Tibial nerve (tissue), 4 donors: Measurements from ENCODE around the gene RFX5. TPM values are rescaled to one million over a fixed set of nuclear protein-coding genes. Genes with fewer than 3 reads are reported as not detected.
A peak's percentile ranks its signal among the peaks of the same experiment; 100 is the strongest.

Experiments
- DNase-seq, 2 donors: peaks; one replicate each; pipeline ENCODE4 v3.0.0-alpha.2; 2019; ENCODE audit warnings: low spot score in 2 of 2
- H3K27ac ChIP-seq, 4 donors: fragments of 200-600 bp; sonication (generic) in 3 of 4; one replicate each; pipeline ENCODE4 v1.5.1; 2017 to 2019; ENCODE audit warnings: mild to moderate bottlenecking in 1 of 4
- H3K27me3 ChIP-seq, 2 donors: fragments of 200-600 bp; sonication (generic) in 1 of 2; one replicate each; pipeline versions ENCODE4 v1.5.1 to v1.6.0; 2017 to 2019
- H3K36me3 ChIP-seq, 3 donors: fragments of 200-600 bp; sonication (generic); one replicate each; pipeline ENCODE4 v1.5.1; 2018 to 2019
- H3K4me1 ChIP-seq, 4 donors: fragments of 200-600 bp; sonication (generic) in 3 of 4; one replicate each; pipeline ENCODE4 v1.5.1; 2017 to 2019
- H3K4me3 ChIP-seq, 4 donors: fragments of 200-600 bp; sonication (generic) in 3 of 4; one replicate each; pipeline ENCODE4 v1.5.1; 2017 to 2019; ENCODE audit warnings: mild to moderate bottlenecking in 1 of 4, moderate library complexity in 1 of 4
- H3K9me3 ChIP-seq, 4 donors: fragments of 200-600 bp; sonication (generic) in 3 of 4; one replicate each; pipeline ENCODE4 v1.5.1; 2017 to 2019
- EP300 ChIP-seq, 2 donors: sonication (generic); formaldehyde crosslinking; IDR thresholded peaks; one replicate each; pipeline ENCODE4 v1.6.1; 2017; ENCODE audit warnings: antibody characterized with exemption in 2 of 2, mild to moderate bottlenecking in 1 of 2
- POLR2A ChIP-seq, 2 donors: fragments of 450-650 bp; IDR thresholded peaks; one replicate each; pipeline ENCODE4 v1.6.1; 2017; ENCODE audit warnings: antibody characterized with exemption in 2 of 2, mild to moderate bottlenecking in 2 of 2, moderate library complexity in 2 of 2
- WGBS, 2 donors: methylation state at CpG; one replicate each; pipeline ENCODE4 v1.1.5; 2018; 5-methylcytosine and 5-hydroxymethylcytosine counted together
- small RNA-seq: library from RNA; depleted of rRNA; stranded (forward); fragments of <200 nt; gene quantifications from one replicate; pipeline ENCODE3, GENCODE V24; 2016
- total RNA-seq, 4 donors: library from RNA; depleted of rRNA; stranded (reverse); fragments of >200 nt; gene quantifications; one replicate each; pipeline ENCODE4 v1.1.0, GENCODE V29; 2016
- TF ChIP-seq, protein P1 (sequence below), 5 experiments: fragments of 200-600 bp in 3 of 5; fragments of 450-650 bp in 2 of 5; sonication (generic) in 3 of 5; IDR thresholded peaks; one replicate each; pipeline ENCODE4 v1.5.1; 2016 to 2019; ENCODE audit warnings: antibody characterized with exemption in 5 of 5, mild to moderate bottlenecking in 3 of 5, moderate library complexity in 2 of 5

RFX5 gene
- total RNA-seq, 4 donors from 2014 or later: 17.7 to 45.0 (median 32.8) TPM

- WGBS, 2 donors: 77 to 86% methylated on average over 6 of the region's 6 CpGs
- TF ChIP-seq, protein P1, sequence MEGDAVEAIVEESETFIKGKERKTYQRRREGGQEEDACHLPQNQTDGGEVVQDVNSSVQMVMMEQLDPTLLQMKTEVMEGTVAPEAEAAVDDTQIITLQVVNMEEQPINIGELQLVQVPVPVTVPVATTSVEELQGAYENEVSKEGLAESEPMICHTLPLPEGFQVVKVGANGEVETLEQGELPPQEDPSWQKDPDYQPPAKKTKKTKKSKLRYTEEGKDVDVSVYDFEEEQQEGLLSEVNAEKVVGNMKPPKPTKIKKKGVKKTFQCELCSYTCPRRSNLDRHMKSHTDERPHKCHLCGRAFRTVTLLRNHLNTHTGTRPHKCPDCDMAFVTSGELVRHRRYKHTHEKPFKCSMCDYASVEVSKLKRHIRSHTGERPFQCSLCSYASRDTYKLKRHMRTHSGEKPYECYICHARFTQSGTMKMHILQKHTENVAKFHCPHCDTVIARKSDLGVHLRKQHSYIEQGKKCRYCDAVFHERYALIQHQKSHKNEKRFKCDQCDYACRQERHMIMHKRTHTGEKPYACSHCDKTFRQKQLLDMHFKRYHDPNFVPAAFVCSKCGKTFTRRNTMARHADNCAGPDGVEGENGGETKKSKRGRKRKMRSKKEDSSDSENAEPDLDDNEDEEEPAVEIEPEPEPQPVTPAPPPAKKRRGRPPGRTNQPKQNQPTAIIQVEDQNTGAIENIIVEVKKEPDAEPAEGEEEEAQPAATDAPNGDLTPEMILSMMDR (IDR thresholded peaks at IDR 0.05): no peak
- TF ChIP-seq POLR2A (IDR thresholded peaks at IDR 0.05) (no peak), EP300 (IDR thresholded peaks at IDR 0.05) (no peak)
Observed at GRCh38 chr1:151293093-151293492, 54.0 kb downstream of the RFX5 start.

DNA sequence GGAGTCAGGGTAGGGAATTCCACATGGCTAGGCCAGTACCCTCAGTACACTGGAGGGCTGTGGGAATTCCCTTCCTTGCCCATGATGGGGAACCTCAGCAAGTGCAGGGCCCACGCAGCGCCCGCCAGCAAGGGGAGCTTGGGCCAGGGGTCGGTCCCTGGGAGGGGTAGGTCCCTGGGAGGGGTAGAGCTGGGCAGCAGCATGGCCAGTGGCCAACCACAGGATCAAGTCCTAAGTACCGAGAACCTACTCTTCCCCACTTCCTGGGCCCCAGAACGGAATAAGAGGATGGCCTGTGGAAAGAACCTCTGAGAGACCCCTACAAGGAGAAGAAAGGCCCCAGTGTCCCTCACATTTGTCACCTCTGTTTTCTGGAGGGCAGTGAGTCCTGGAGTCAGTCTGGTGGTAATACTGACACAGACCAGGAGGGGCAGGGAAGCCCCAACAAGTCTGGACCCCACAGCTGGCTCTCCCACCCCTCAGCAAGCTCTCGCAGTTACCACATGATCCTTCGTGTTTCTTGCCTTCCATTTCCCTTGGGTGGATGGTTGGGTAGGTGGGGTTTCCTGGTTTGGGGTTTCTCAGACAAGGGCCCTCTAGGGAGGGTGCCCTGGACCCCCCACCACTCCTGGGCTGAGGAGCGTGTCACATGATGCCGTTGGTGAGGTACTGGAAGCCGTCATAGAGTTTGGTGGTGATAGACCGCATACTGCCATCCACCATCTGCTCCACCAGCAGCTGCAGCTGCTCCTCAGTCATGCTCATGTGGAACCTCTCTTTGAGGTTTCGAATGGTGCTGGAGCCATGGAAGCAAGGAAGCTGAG is 54.6 kb downstream of the RFX5 start:
- WGBS, 2 donors: 71 to 77% methylated on average over 11 to 13 of the region's 13 CpGs
- Histone ChIP-seq H3K27ac (peak overlapping the region in 2 of 4 donors; percentile 14 to 34), H3K4me1 (peaks cover 0 to 18% (median 0%) of the 10 kb centered on the region in 4 donors), H3K27me3 (no peaks in the 10 kb centered on the region), H3K36me3 (peaks cover 2 to 100% (median 4%) of the 10 kb centered on the region in 3 donors), H3K4me3 (no peak overlapping the region), H3K9me3 (no peaks in the 10 kb centered on the region)
- no peak for DNase-seq
- TF ChIP-seq POLR2A (IDR thresholded peaks at IDR 0.05) (no peak), EP300 (IDR thresholded peaks at IDR 0.05) (no peak)
- TF ChIP-seq, protein P1 (IDR thresholded peaks at IDR 0.05): no peak

More at GRCh38 chr1:151293093-151293492, 54.0 kb downstream of the RFX5 start:
- Histone ChIP-seq H3K9me3 (no peaks in the 10 kb centered on the region), H3K27me3 (no peaks in the 10 kb centered on the region), H3K36me3 (peaks cover 2 to 100% (median 4%) of the 10 kb centered on the region in 3 donors), H3K4me3 (no peak overlapping the region), H3K27ac (peak overlapping the region in 1 of 4 donors; percentile 14), H3K4me1 (peaks cover 0 to 18% (median 0%) of the 10 kb centered on the region in 4 donors)
- DNase-seq: no peak

DNA sequence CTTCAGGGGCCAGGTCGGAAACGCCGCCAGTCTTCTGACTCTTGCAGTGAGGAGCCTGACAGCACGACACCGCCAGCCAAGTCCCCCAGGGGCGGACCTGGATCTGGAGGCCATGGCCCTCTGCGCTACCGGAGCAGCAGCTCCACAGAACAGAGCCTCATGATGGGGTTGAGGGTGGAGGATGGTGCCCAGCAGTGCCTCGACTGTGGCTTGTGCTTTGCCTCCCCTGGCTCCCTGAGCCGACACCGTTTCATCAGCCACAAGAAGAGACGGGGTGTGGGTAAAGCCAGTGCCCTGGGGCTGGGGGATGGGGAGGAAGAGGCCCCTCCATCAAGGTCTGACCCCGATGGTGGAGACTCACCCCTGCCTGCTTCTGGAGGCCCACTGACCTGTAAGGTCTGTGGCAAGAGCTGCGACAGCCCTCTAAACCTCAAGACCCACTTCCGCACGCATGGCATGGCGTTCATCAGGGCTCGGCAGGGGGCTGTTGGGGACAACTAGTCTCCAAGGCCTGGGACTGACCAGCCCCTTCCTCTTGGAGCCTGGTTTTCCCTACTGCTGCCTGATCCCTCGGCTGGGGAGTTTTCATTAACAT is 56.2 kb downstream of the RFX5 start:
- Histone ChIP-seq H3K4me1 (peaks cover 0 to 18% (median 0%) of the 10 kb centered on the region in 4 donors), H3K4me3 (no peak overlapping the region), H3K27ac (no peak overlapping the region), H3K9me3 (no peaks in the 10 kb centered on the region), H3K27me3 (no peaks in the 10 kb centered on the region), H3K36me3 (peaks cover 2 to 100% (median 9%) of the 10 kb centered on the region in 3 donors)
- no peak for DNase-seq
- TF ChIP-seq EP300 (IDR thresholded peaks at IDR 0.05) (no peak), POLR2A (IDR thresholded peaks at IDR 0.05) (no peak)
- TF ChIP-seq, protein P1 (IDR thresholded peaks at IDR 0.05): no peak
- 74 to 79% methylated on average over 17 to 18 of the region's 19 CpGs for WGBS, 2 donors

Small RNA genes within 50 kb of the gene (small RNA-seq; reads per million reads assigned to genes)
- gene RN7SL444P: not detected

Other genes starting within 250 kb of the RFX5 start
- 10 to 100 TPM; 15.5 to 28.7 (median 18.7) TPM for gene SEMA6C, start 200.6 kb downstream of the RFX5 start, total RNA-seq
- 10 to 100 TPM in 1 of 4 donors, 1 to 10 TPM in 3; 4.4 to 12.9 (median 8.6) TPM for gene TNFAIP8L2, start 190.6 kb downstream of the RFX5 start, total RNA-seq
- 10 to 100 TPM; 10.1 to 16.5 (median 13.8) TPM for gene LYSMD1, start 181.3 kb downstream of the RFX5 start, total RNA-seq
- 10 to 100 TPM; 20.5 to 42.6 (median 31.2) TPM for gene SCNM1, start 181.1 kb downstream of the RFX5 start, total RNA-seq
- 1 to 10 TPM in 2 of 4 donors, not detected in 2; 1.1 to 4.8 TPM for gene TMOD4, start 171.3 kb downstream of the RFX5 start, total RNA-seq
- gene VPS72, start 157.1 kb downstream of the RFX5 start, total RNA-seq: 10 to 100 TPM; 24.5 to 35.5 (median 31.0) TPM
- gene PIP5K1A, start 148.7 kb downstream of the RFX5 start, total RNA-seq: 10 to 100 TPM; 52.6 to 89.0 (median 62.4) TPM
- 100 to 1,000 TPM; 112 to 153 (median 120) TPM for gene PSMD4, start 92.5 kb downstream of the RFX5 start, total RNA-seq
- gene ZNF687, start 65.0 kb downstream of the RFX5 start, total RNA-seq: 10 to 100 TPM; 21.1 to 35.3 (median 27.1) TPM
- gene PI4KB, start 19.8 kb downstream of the RFX5 start, total RNA-seq: 100 to 1,000 TPM in 1 of 4 donors, 10 to 100 TPM in 3; 69.9 to 100 (median 72.3) TPM
- gene SELENBP1, start 25.5 kb upstream of the RFX5 start, total RNA-seq: 100 to 1,000 TPM in 3 of 4 donors, 10 to 100 TPM in 1; 65.7 to 159 (median 130) TPM
- 100 to 1,000 TPM; 219 to 267 (median 232) TPM for gene PSMB4, start 52.3 kb upstream of the RFX5 start, total RNA-seq
- 10 to 100 TPM; 67.2 to 81.0 (median 72.7) TPM for gene POGZ, start 112.2 kb upstream of the RFX5 start, total RNA-seq
- gene CGN, start 164.1 kb upstream of the RFX5 start, total RNA-seq: 1 to 10 TPM in 3 of 4 donors, under 1 TPM in 1; 0.63 to 4.9 (median 2.0) TPM
- 1 to 10 TPM; 3.3 to 8.1 (median 5.3) TPM for gene TUFT1, start 193.1 kb upstream of the RFX5 start, total RNA-seq